HG03460 (cell line): ENCODE measurements around the gene MAGI2.

Experiments
- ATAC-seq: cut with Tn5 transposase; IDR thresholded peaks from one replicate; pipeline ENCODE4 v1.9.1; 2021; ENCODE audit not compliant: unreplicated experiment

Gene MAGI2

GRCh38 chr7:78080241-78080640, 1373.2 kb downstream of the MAGI2 start:
- no peak for ATAC-seq

DNA sequence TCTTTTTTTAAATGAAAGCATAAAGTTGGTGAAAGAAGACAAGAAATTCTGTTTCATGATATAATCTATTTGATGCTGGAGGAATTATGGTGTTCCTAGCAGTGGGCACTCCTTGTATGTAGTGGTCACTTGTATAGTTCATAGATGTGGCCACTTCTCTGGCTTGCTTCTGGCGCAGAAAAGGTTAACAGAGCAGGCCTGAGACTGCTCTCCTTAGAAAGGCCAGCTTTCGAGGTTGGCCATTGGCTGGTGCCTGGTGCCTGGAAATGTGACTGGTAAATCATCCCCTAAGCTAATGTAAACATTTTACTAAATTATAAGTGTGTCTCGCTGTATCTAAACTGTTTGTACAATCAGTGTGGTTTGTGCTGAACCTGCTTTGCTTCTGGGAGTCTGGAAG, 1378.8 kb downstream of the MAGI2 start:
- ATAC-seq, result no peak

DNA sequence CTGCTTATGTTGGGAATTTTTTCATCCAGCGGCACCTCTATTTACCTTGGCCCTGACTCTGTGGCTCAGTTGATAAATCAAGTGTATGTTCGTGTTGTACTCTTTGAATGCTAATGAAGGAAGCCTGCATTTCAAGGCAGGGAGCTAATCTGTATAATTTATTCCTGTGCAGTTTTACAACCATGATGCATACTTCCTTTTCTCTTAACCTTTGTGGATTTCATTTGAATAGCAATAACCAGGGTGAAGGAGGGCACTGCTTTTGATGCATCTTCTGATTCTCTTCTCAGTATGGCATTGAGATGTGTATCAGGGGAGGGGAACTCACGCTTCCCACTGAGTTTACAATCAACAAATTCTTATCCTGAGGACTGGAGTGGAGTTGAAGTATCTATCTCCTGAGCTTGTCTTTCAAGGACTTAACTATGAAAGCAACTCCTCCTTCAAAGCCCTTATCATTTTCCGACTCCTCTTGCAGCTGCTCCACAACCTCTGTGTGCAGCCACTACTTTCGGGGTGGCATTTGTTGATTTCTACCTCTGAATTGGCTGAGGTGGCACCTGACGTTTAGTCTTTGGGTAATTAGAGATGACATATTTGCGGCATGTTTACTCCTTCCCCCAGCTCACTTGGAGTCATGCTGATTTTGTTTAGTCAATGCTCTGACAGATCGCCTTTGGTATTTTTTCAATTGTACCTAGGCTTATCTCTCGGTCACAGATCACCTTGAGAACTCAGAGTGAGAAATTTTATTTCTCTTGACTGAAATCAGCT, 1379.7 kb downstream of the MAGI2 start:
- no peak for ATAC-seq

DNA sequence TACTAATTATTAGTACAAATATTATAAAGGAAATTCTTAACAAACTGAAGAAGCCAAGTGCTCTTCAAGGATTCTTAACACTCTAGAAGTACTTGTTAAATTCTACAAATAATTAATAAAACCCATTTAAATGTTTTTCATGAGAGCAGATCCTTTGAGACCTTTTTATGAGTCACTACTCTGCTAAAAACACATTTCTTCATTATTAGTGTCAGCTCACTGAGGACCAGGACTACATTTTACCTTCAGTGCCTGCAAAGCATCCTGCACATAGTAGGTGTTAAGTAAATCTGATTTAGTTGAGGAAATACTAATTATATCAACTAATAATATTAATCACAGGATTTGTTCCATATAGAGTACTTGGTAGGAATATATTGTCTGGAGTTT, 1381.3 kb downstream of the MAGI2 start:
- no peak for ATAC-seq

DNA sequence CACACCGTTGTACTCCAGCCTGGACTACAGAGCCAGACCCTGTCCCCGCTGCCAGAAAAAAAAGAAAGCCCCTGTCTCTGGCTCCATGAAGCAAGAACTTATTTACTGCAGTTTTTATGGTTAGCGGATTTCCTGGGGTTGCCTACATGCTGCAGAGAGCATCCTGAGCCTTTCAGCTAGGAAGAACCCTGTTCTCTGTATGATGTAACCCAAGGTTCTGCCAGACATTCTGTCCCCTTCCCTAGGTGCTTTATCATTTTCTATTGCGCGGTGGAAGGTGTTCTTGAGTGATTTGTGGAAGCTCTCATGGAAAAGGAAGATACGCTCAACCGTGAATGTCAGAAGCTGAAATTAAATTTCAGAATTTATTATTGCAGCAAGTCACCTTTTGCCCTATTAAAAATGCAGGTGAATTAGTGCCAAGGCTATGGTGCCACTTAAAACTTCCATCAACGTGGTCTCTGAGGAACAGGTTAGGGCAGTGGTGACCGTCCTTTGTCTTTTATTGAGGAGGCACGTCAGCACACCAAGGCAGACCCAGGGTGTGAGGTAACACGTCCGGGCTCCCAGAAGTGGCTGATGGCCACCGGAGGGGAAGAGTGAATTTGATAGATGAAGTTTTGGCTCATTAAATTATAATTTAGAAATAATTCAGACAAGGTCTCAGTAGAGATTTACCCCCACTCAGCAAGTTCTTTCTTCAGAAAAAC, 1381.8 kb downstream of the MAGI2 start:
- no peak for ATAC-seq

DNA sequence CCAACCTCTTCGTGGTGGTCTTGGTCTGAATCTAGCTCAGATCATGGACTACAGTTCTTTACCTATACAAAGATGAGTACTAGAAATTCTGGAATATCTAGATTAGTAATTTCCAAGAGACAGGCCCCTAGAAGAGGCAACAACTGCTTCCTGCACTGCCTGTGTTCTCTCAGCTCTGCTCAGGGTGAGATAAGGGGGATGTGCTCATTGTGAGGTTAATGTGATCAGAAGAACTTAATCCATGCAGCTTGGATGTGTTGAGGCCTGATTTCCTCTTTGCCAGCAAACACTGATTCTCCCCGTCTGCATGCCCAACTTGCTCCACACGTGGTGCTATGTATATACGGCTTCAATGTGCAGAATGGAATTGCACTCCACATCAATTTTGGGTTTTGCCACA, 1386.9 kb downstream of the MAGI2 start:
- ATAC-seq, result no peak

DNA sequence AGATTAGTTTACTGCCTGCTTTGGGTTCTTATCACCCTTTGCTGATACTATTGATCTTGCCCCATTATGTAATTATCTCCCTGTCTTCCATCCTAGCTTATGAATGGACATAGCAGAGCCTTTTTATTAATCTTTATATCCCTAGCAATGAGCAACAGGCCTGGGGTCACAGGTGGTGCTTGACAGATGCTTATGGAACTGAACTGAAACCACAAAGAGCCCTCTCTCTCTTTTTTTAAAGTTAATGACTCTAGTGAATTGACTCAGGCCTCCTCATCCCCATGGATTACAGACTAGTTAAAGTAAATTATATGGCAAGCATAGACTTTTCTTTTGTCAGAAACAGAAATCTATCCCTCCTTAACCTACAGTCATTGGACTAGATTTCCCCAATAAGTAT, 1389.7 kb downstream of the MAGI2 start:
- ATAC-seq, result no peak

- no peak for ATAC-seq
These were observed 1391.3 kb downstream of the MAGI2 start for GRCh38 chr7:78062214-78062613.

DNA sequence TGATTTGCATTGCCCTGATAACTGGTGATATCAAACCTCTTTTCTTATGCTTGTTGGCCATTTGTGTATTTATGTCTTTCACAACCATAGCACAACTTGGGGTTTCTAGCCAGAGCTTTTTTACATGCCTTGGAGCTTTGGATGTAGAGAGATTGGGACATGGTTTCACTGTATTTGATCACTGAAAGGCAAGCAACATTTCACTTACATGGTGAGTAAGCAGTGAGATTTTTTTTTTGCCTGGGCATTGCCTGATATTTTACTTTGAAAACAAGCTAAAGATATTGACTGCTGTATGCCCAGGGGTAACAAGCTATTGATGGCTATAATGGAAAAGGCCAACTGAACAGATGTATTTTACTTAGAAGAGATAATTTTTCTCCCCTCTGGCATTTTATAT, 1395.9 kb downstream of the MAGI2 start:
- ATAC-seq, result no peak

GRCh38 chr7:78055599-78055998, 1397.9 kb downstream of the MAGI2 start:
- ATAC-seq, result no peak

DNA sequence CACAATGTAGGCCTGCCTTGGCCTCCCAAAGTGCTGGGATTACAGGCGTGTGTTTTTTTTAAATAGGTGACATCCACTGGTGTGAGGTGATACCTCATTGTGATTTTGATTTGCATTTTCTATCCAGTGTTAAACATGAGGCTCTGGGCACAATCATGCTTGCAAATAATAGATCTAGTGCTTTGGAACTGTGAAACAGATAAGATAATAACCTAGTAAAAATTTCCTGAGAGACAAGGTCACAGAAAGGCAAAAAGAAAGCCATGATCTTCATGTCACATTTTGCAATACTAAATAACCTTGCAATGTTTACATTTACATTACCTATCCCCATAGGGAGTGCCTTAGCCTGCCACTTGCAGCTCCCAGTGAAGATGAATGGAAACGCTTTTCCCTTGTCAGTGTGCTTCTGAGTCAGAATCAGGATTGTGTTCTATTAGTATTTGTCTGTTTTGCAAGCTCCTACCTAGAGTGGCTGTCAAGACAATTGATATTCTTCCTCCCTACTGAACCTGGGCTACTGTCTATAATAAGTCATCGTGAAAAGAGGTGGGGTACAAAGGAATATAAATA, 1398.4 kb downstream of the MAGI2 start:
- ATAC-seq, result no peak

GRCh38 chr7:78052112-78052511, 1401.4 kb downstream of the MAGI2 start:
- ATAC-seq, result no peak

GRCh38 chr7:78047800-78048199, 1405.7 kb downstream of the MAGI2 start:
- no peak for ATAC-seq

DNA sequence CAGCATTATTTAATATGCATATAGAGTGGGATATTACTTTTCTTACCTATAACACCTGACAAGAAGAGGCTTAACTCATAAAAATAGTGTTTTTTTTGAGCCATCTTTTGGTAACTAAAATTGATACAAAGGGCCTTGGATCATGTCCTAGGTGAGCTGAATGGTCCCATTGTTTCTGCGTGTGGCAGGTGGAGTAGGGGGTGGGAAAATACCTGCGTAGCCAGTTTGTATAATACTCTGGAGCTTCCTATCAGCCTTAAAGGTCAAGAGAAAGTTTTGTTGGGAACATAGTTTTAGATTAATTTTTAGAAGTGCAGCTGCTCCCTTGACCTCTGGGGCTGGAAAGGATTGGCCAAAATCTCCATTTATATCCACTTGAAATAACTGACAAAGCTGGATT, 1410.3 kb downstream of the MAGI2 start:
- ATAC-seq, result no peak

GRCh38 chr7:78041423-78041822, 1412.0 kb downstream of the MAGI2 start:
- ATAC-seq, result no peak

GRCh38 chr7:78039790-78040776, 1413.4 kb downstream of the MAGI2 start:
- ATAC-seq, result peak; percentile 90

GRCh38 chr7:78038465-78039080, 1414.9 kb downstream of the MAGI2 start:
- ATAC-seq, result no peak

DNA sequence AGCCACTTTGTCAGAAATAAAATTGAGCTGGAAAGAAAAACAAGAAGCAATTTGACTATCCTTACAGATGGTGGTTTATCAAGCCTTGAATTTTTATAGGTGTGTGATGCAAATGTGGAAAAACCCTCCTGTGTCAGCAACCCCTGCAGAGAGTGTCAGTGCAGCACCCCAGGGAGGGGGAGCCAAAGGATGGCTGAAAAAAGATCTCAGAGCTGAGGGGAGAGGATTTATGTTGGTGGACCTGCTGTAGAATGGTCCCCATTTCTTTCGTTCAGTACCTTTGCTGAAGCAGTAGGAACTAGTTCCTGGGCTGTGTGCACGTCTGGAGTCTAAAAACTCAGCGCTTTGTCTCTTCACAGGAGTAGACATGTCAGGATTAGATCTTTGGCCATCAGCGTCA, 1415.9 kb downstream of the MAGI2 start:
- ATAC-seq, result no peak

- ATAC-seq, result no peak
These were observed 1420.1 kb downstream of the MAGI2 start for GRCh38 chr7:78033410-78033809.

GRCh38 chr7:78026492-78026891, 1427.0 kb downstream of the MAGI2 start:
- ATAC-seq, result no peak

- no peak for ATAC-seq
These were observed 1428.9 kb downstream of the MAGI2 start for GRCh38 chr7:78024591-78024990.
